ENCODE data around the gene TLL1.

GRCh38 chr4:165851256-165851655, 21.8 kb upstream of the TLL1 start:
- TF ChIP-seq CTCF (IDR thresholded peaks at IDR 0.05 in 4 of 5, conservative IDR thresholded peaks at IDR 0.05 in 1 of 5) (no peak), POLR2A (IDR thresholded peaks at IDR 0.05) (no peak)

Measured in gastrocnemius medialis (tissue), 4 donors.